Astrocyte of the cerebellum (primary cell): Measurements from ENCODE around the gene BCCIP.

Experiments
- DNase-seq: peaks from one replicate; pipeline ENCODE4 v3.0.0-alpha.2; 2011; ENCODE audit warnings: low read depth
- H3K4me3 ChIP-seq: 2 replicates; pipeline ENCODE4 v1.5.1; 2011; ENCODE audit warnings: mild to moderate bottlenecking, low read depth, low read length, moderate library complexity
- in situ Hi-C: cut with HindIII; loops from 2 replicates; pipeline ENCODE4 v1.10.0; 2017; ENCODE audit warnings: low sequenced_read_pairs
- TF ChIP-seq, protein P1 (sequence below): IDR thresholded peaks from 2 replicates; pipeline ENCODE4 v1.5.1; 2012; ENCODE audit warnings: low read length, low read depth, moderate library complexity, mild to moderate bottlenecking; ENCODE audit errors: missing control alignments

BCCIP gene

DNA sequence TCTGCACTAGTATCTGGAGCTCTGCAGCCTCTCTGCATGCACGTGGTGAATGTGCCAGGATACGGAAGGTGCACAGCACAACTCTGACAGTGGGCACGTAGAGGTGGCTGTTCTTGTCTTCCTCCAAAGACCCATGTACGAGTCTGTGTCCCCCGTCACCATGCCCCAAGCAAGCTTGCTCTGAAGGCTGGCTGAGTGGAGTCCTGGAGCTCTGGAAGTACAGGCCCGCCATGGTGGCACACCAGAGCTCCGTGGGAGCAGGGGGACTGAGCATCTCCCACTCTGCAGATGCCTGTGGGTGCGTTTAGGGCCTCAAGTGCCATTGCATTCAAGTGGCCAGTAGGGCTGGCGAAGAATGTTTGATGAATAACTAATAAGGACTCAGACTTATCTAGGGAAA is 17.1 kb downstream of the BCCIP start:
- H3K4me3 ChIP-seq = no peak overlapping the region
- TF ChIP-seq, protein P1, sequence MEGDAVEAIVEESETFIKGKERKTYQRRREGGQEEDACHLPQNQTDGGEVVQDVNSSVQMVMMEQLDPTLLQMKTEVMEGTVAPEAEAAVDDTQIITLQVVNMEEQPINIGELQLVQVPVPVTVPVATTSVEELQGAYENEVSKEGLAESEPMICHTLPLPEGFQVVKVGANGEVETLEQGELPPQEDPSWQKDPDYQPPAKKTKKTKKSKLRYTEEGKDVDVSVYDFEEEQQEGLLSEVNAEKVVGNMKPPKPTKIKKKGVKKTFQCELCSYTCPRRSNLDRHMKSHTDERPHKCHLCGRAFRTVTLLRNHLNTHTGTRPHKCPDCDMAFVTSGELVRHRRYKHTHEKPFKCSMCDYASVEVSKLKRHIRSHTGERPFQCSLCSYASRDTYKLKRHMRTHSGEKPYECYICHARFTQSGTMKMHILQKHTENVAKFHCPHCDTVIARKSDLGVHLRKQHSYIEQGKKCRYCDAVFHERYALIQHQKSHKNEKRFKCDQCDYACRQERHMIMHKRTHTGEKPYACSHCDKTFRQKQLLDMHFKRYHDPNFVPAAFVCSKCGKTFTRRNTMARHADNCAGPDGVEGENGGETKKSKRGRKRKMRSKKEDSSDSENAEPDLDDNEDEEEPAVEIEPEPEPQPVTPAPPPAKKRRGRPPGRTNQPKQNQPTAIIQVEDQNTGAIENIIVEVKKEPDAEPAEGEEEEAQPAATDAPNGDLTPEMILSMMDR = no peak
- in situ Hi-C loops = no loop called here
- DNase-seq = no peak

DNA sequence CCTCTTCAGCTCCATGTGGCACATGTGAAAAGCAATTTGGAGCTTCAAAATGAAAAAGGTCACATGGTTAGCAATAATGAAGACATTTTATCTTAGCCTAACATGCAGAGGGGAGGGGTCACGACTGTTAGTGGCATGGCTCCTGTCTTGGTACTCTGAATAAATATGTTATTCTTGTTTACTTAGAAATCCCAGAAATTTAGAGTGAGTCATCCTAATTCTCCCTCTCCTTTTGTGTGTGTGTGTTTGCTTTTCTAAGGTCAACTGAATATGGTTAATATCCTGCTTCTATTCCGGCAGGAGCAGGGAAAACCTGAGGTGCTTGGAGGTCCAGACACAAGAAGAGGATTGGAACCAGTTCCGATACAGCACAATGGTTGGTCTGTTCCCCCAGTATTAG is 17.6 kb downstream of the BCCIP start:
- in situ Hi-C loops = no loop called here
- TF ChIP-seq, protein P1 = no peak
- H3K4me3 ChIP-seq = no peak overlapping the region
- DNase-seq = no peak

DNA sequence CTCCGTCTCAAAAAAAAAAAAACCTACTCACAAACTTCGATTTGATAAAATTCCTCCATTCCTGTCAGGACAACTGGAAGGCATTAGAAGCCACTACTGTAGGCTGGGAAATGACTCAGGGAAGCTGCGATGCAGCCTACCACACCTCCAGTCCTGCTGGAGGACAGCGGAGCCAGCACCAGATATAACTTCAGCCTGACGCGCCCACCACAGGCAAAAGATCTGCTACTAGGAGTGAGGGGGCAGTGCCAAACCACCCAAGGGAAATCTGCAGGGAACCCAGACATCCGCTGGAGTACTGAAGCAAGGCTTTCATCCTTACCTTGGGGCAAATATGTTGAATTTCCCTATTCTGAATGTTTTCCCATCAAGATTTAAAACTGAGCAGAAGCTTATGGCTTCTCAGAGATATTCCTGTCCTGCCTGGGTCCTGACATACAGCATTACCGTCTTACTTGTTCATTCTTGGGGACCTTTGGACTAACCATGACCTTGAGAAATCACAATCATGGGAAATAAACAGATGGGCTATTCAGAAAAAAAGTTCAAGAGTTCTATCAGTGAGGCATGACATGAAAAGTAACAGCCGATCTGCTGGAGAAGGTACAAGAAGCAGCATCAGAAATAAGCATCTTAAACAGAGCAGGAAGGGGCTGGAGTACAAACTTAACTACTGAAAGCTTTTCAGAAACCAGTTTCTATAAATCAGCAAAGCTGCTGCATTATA is 20.4 kb downstream of the BCCIP start:
- DNase-seq = no peak
- in situ Hi-C loops = no loop called here
- TF ChIP-seq, protein P1 = no peak
- no peak overlapping the region for H3K4me3 ChIP-seq

DNA sequence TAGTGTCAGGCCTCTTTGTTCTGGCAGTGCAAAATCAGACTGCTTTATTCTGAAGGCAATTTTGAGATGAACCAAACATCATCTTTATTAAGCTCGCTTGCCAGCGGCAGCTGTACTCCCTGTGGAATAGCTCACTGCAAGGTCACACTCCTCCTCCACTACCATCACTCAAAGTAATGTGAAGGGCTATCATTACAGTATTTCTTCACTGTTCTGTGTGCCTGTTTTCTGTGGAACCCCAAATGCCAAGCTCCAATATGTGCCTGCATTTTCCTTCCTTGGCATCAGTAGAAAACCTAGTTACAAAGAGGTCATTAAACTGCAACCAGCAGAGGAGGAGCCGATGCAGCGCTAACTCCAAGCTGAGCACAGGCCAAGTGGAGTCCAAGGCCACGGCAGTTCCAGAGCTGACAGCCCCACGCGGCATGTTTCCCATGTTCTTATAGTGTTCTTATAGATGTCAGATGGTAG is 21.4 kb downstream of the BCCIP start:
- no peak overlapping the region for H3K4me3 ChIP-seq
- DNase-seq = no peak
- in situ Hi-C loops = no loop called here
- TF ChIP-seq, protein P1 = no peak

DNA sequence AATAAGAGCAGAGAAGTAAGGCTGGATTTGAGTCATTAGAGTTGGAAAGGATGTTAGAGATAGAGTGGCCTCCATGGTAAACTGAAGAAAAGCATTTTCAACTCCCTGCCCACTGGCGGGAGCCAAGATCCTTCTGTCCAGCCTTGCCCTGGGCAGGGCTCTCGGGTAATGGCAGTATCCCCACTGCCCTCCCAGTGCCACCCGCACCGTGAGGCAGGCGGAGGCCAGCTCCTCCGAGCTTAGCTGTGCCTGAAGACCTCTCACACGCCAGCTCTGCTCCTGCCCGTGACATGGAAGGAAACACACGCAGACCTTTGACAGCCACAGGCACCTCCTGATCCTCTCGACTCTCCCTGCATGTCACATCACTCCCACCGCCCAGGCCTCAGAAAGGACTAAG is 22.3 kb downstream of the BCCIP start:
- H3K4me3 ChIP-seq = no peak overlapping the region
- DNase-seq = no peak
- in situ Hi-C loops = no loop called here
- TF ChIP-seq, protein P1 = no peak

DNA sequence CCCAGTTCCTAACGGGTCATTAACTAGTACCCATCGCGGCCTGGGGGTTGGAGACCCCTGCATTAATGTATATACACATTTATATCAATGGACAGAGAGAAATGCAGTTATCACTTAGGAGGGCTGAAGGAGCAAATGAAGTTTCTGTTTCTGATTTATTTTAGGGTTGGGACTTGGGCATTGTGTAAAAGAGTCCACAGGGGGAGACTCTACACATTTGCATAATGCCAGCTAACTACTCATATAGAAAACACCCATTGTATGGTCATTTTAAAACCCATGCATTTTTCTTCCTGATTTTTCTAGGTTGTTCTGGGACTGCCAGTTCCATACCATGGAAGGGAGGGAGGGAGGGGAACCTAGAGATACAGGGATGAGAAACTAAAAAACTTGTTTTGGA is 23.5 kb downstream of the BCCIP start:
- in situ Hi-C loops = no loop called here
- H3K4me3 ChIP-seq = no peak overlapping the region
- TF ChIP-seq, protein P1 = no peak
- no peak for DNase-seq

DNA sequence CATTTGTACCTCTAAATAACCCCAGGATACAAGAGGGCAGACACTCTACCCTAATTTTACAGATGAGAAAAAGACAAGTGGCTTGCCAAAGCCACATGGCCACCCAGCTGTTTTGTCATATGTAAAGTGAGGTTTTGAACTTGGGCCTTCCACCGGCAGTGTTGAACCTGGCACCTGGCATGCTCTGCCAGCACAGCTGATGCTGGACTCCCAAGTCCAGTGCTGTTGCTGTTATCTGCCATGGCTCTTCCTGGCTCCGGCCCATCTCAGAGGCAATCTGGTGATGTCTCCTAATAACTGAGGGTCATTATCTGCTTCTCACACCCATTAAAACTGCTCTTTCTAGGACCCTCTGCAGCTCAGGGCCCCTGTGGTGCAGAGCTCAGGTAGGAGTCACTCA is 25.0 kb downstream of the BCCIP start:
- no peak for DNase-seq
- no peak overlapping the region for H3K4me3 ChIP-seq
- in situ Hi-C loops = no loop called here
- TF ChIP-seq, protein P1 = no peak
